Activated CD8-positive, alpha-beta memory T cell treated with anti-CD3 and anti-CD28 coated beads for 1 hour (primary cell): ENCODE results near the gene RPN2.

Experiments
- DNase-seq, 2 donors: peaks; one replicate each; pipeline ENCODE4 v3.0.0-alpha.2; 2020; ENCODE audit warnings: low read depth in 1 of 2; ENCODE audit errors: extremely low read depth in 1 of 2

Gene RPN2

GRCh38 chr20:37261714-37262113, 82.6 kb downstream of the RPN2 start, which contains the start of gene GHRH:
Gene GHRH (minus strand): TSS chr20:37261814. CDS start chr20:37256889, 4,925 bp downstream.
- no peak for DNase-seq

GRCh38 chr20:37262505-37262904, 83.4 kb downstream of the RPN2 start:
- no peak for DNase-seq

- DNase-seq, result no peak
Measured at GRCh38 chr20:37263686-37264085, 84.6 kb downstream of the RPN2 start.

- DNase-seq, result no peak
Measured at GRCh38 chr20:37265152-37265551, 86.0 kb downstream of the RPN2 start.

- DNase-seq, result no peak
Measured at GRCh38 chr20:37266940-37267666, 88.0 kb downstream of the RPN2 start.

- DNase-seq, result no peak
Measured at GRCh38 chr20:37267667-37268313, 88.7 kb downstream of the RPN2 start.

- no peak for DNase-seq
Measured at GRCh38 chr20:37270576-37271420, 91.7 kb downstream of the RPN2 start.

- DNase-seq, result no peak
Measured at GRCh38 chr20:37271421-37271768, 92.3 kb downstream of the RPN2 start.

GRCh38 chr20:37273988-37274387, 94.9 kb downstream of the RPN2 start:
- no peak for DNase-seq

- no peak for DNase-seq
Measured at GRCh38 chr20:37274851-37275524, 95.9 kb downstream of the RPN2 start.

GRCh38 chr20:37276494-37277252, 97.5 kb downstream of the RPN2 start:
- no peak for DNase-seq

- no peak for DNase-seq
Measured at GRCh38 chr20:37277253-37277593, 98.1 kb downstream of the RPN2 start.

- DNase-seq, result no peak
Measured at GRCh38 chr20:37278966-37279590, 99.9 kb downstream of the RPN2 start.

GRCh38 chr20:37279820-37280219, 100.7 kb downstream of the RPN2 start:
- DNase-seq, result no peak

GRCh38 chr20:37280403-37280802, 101.3 kb downstream of the RPN2 start:
- no peak for DNase-seq

- no peak for DNase-seq
Measured at GRCh38 chr20:37282556-37282955, 103.4 kb downstream of the RPN2 start.

- no peak for DNase-seq
Measured at GRCh38 chr20:37283530-37284195, 104.5 kb downstream of the RPN2 start.

GRCh38 chr20:37284691-37285161, 105.6 kb downstream of the RPN2 start:
- DNase-seq, result no peak

- DNase-seq, result no peak
Measured at GRCh38 chr20:37285664-37286374, 106.7 kb downstream of the RPN2 start.
